HepG2 (cell line): ENCODE results near the gene POLR2F. TPM values are rescaled to one million over a fixed set of nuclear protein-coding genes. Genes with fewer than 3 reads are reported as not detected.

ENCODE experiments used
- CREB3 ChIP-seq: sonication (generic); formaldehyde crosslinking; IDR thresholded peaks from 2 replicates; pipeline ENCODE4 v1.5.0; 2020; ENCODE audit warnings: missing genetic modification reagents
- CTCF ChIP-seq: sonication (generic); formaldehyde crosslinking; IDR thresholded peaks from 2 replicates; pipeline ENCODE4 v1.5.0; 2020; ENCODE audit warnings: mild to moderate bottlenecking, missing genetic modification reagents, moderate library complexity
- DRAP1 ChIP-seq: IDR thresholded peaks from 2 replicates; pipeline ENCODE4 v1.6.1; 2016; ENCODE audit warnings: missing genetic modification reagents, missing compliant biosample characterization
- HDAC1 ChIP-seq: sonication (generic); formaldehyde crosslinking; IDR thresholded peaks from 2 replicates; pipeline ENCODE4 v1.5.1; 2020; ENCODE audit warnings: mild to moderate bottlenecking, missing genetic modification reagents
- LCORL ChIP-seq, 2 experiments: fragments of 450-650 bp in 1 of 2; sonication (generic) in 1 of 2; formaldehyde crosslinking in 1 of 2; IDR thresholded peaks; 2 replicates each; pipeline versions ENCODE4 v1.5.0 to v1.6.1; 2017 to 2020; ENCODE audit warnings: antibody characterized with exemption in 1 of 2, missing genetic modification reagents in 1 of 2
- PPARG ChIP-seq: conservative IDR thresholded peaks from 2 replicates; pipeline ENCODE4 v1.6.1; 2016; ENCODE audit warnings: missing biosample characterization, missing genetic modification reagents
- SUZ12 ChIP-seq: fragments of 150-350 bp; IDR thresholded peaks from 2 replicates; pipeline ENCODE4 v1.6.1; 2014; ENCODE audit warnings: low read depth, low read length
- TRAFD1 ChIP-seq: sonication (generic); formaldehyde crosslinking; IDR thresholded peaks from 2 replicates; pipeline ENCODE4 v1.5.1; 2020; ENCODE audit warnings: missing genetic modification reagents, mild to moderate bottlenecking, borderline replicate concordance
- ZFX ChIP-seq: sonication (generic); formaldehyde crosslinking; IDR thresholded peaks from 2 replicates; pipeline ENCODE4 v1.4.0; 2020; ENCODE audit warnings: mild to moderate bottlenecking, low read depth, missing genetic modification reagents, moderate library complexity
- ZMYM3 ChIP-seq: sonication (generic); formaldehyde crosslinking; IDR thresholded peaks from 2 replicates; pipeline ENCODE4 v1.5.1; 2020; ENCODE audit warnings: mild to moderate bottlenecking, missing genetic modification reagents
- ZNF335 ChIP-seq: sonication (generic); formaldehyde crosslinking; IDR thresholded peaks from 2 replicates; pipeline ENCODE4 v1.4.0; 2020; ENCODE audit warnings: missing genetic modification reagents
- polyA plus RNA-seq, 8 experiments: library from polyadenylated mRNA; depleted of rRNA in 3 of 8; stranded (reverse) in 7 of 8; unstranded in 1 of 8; fragments of >200 nt; fragmentation: Illumina TruSeq in 4 of 8; extraction: Trizol in 4 of 8; gene quantifications; 2 replicates each; pipeline versions ENCODE4 v1.2.1 to v1.2.3, GENCODE V29; 2011 to 2016; ENCODE audit warnings: low read depth in 4 of 8, missing spikeins in 1 of 8, mixed read lengths in 1 of 8; ENCODE audit not compliant: insufficient read depth in 1 of 8
- total RNA-seq, 5 experiments: library from RNA; depleted of rRNA; stranded (reverse); fragments of >200 nt; fragmentation: Illumina TruSeq; extraction: Trizol; gene quantifications; 2 replicates each; pipeline ENCODE4 v1.2.3, GENCODE V29; 2016; ENCODE audit warnings: low read depth in 1 of 5

Gene POLR2F
- total and polyA plus RNA-seq, 2 of the 13 experiments (the other 11 are each of a cell fraction or from before 2014, with no cell fraction given) = 135 to 158 TPM

GRCh38 chr22:37981282-37982011 lies 27.9 kb downstream of the POLR2F start (continued):
- TF ChIP-seq LCORL (IDR thresholded peaks at IDR 0.05) (no peak), LCORL (CRISPR knock-in tag; IDR thresholded peaks at IDR 0.05) (peak; percentile 63; the same call in 1 of the 2 replicates), DRAP1 (CRISPR knock-in tag) (peak; percentile 38; the same call in 1 of the 2 replicates), CREB3 (CRISPR knock-in tag) (no peak), PPARG (CRISPR knock-in tag) (0 out of 2 replicates have a peak, but pooled peaks have one; percentile 30), HDAC1 (CRISPR knock-in tag) (peak; percentile 57; the same call in 1 of the 2 replicates), ZFX (peak; percentile 36; the same call in 1 of the 2 replicates), ZMYM3 (CRISPR knock-in tag) (peak; percentile 57; the same call in 1 of the 2 replicates), CTCF (CRISPR knock-in tag) (0 out of 2 replicates have a peak, but pooled peaks have one; percentile 4), SUZ12 (no peak), TRAFD1 (CRISPR knock-in tag) (no peak), ZNF335 (CRISPR knock-in tag) (no peak)
